WI38 (cell line): ENCODE measurements around the gene LOC128125822.

Experiments used
- H3K4me3 ChIP-seq: 2 replicates; pipeline ENCODE4 v1.5.1; 2011; ENCODE audit warnings: low read depth, mild to moderate bottlenecking, control low read depth, low read length
- TF ChIP-seq, protein P1 (sequence below): IDR thresholded peaks from 2 replicates; pipeline ENCODE4 v1.5.1; 2012; ENCODE audit warnings: low read depth, mild to moderate bottlenecking, control low read depth, low read length

Gene LOC128125822

DNA sequence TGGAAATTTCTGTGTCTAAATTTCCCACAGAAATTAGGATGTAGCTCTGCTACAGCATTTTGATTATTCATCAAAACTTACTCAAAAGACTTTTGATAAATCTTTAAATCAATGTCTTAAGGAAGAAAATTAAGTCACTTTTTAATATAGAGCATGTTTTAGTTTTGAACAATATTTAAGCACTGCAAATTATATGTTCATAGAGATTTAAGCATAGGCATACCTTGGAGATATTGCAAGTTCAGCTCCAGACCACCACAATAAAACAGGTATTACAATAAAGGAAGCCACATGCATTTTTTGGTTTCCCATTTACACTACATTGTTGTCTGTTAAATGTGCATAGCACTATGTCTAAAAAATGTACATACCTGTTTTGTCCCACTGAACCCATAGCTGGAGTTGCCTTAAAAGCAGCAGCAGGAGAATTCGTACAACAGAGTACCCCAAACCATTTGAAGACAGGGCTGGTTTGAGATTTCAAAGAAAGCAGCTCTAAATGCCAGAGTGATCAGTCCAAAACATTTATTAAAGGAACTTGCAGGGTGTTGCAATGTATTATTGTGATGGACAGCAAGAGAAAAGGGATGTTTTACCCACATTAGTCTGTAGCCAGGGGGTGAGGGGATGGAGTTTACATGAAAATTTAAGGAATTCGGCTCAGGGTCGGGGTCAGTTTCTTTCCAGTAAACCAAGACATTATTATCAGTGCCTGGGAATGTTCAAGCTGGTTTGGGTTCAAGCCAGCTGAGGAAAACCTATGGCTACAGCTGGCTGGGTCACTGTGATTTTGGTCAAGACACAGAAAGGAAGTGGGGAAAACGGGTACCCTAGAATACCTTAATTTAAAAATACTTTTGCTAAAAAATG is 6.3 kb upstream of the LOC128125822 start:
- TF ChIP-seq, protein P1, sequence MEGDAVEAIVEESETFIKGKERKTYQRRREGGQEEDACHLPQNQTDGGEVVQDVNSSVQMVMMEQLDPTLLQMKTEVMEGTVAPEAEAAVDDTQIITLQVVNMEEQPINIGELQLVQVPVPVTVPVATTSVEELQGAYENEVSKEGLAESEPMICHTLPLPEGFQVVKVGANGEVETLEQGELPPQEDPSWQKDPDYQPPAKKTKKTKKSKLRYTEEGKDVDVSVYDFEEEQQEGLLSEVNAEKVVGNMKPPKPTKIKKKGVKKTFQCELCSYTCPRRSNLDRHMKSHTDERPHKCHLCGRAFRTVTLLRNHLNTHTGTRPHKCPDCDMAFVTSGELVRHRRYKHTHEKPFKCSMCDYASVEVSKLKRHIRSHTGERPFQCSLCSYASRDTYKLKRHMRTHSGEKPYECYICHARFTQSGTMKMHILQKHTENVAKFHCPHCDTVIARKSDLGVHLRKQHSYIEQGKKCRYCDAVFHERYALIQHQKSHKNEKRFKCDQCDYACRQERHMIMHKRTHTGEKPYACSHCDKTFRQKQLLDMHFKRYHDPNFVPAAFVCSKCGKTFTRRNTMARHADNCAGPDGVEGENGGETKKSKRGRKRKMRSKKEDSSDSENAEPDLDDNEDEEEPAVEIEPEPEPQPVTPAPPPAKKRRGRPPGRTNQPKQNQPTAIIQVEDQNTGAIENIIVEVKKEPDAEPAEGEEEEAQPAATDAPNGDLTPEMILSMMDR = no peak
- no peak overlapping the region for H3K4me3 ChIP-seq

DNA sequence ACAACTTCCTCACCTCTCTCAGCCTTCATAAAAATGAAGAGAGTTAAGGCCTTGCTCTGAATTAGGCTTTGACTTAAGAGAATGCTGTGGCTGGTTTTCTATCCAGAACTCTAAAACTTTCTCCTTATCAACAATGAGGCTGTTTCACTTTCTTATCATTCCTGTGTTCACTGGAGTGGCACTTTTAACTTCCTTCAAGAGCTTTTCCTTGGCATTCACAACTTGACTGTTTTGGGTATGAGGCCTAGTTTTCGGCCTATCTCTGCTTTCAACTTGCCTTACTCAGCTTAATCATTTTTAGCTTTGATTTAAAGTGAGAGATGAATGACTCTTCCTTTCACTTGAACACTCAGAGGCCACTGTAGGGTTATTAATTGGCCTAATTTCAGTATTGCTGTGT is 4.3 kb upstream of the LOC128125822 start:
- H3K4me3 ChIP-seq = no peak overlapping the region
- TF ChIP-seq, protein P1 = no peak

DNA sequence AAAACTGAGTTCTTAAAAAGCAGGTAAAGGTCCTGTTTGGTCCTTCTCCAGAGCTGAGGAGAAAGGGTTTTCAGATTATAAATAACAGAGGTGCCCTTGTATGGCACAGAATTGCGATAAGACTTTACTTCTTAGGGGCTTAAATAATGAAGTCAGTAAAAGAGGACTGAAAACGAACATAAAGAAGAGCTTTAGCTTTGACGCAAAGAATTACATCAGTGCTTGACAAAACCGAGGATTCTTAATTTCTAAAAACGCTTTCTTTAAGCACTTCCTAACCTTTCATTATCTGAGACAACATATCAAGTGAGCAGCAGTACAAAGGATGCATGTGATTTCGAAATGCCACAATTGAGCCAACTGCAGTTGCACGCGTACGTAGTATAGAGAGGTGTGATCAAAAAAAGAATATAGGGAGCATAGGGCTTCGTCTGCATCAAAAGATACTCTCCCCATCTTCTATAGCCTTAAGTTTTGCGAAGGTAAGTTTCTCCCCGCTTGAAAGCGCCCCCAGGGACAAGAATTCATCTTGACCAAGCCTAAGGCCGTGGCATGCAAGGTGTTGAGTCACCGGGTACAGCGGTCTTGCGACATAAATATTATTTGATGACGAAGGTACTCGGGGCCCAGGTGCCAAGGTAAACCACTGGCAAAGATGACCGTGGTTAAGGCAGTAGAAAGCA is 778 bp upstream of the LOC128125822 start:
- TF ChIP-seq, protein P1 = no peak
- H3K4me3 ChIP-seq = peak overlapping the region; percentile 83

DNA sequence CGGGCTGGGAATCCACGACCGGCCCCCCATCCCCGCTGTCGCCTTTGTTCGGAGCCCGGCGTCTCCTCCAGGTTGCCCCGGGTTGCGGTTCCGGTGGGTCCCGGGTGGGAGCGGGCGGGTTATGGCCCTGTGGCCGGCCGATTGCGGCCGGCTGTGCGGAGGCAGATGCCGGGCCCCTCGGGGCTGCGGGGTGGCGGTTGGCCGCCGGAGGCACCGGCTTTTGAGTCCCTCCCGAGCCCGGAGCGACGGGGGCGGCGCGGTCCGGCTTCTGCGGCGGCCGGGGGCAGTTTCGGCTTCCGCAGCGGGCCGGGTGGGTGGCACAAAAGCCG is 431 bp downstream of the LOC128125822 start:
- H3K4me3 ChIP-seq = peak overlapping the region; percentile 83
- TF ChIP-seq, protein P1 = no peak

DNA sequence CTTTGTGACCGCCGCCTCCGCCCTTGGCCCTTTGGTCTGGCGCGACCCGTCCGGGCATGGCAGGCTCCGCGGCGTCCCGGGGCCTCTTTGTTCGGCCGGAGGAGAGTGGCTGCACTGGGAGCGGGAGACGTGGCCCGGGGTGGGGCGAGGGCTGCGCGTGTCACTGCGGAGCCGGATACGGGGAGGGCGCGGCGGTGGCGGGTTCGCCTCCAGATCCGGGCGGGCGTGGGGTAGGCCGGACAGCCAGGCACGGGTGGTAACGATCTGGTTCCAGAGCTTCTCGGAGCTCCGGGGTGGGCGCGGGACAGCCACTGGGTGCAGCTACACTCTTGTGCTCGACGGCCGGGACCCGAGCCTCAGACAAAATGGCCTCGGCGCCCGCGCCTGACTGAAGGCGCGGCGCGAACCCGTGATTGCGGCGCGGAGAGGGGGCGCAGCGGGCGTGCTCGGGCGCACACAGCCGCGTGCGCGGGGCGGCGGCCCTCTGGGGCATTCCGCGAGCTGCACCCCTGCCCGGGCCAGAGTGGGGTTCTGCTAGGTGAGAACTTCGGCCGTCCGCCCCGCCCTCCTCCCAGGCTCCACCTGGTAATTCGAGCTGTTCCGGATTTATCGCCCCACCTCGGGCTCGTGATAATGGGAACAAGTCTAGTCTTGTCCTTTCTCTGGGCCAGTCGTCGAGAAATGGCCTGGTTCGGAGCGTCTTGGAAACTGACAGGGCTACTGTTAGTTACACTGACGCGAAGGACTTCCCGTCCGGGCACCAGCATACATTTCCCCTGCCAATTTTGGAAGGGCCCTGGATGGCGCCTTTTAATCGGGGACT is 1.0 kb downstream of the LOC128125822 start:
- TF ChIP-seq, protein P1 = no peak
- peak overlapping the region; percentile 83 for H3K4me3 ChIP-seq

DNA sequence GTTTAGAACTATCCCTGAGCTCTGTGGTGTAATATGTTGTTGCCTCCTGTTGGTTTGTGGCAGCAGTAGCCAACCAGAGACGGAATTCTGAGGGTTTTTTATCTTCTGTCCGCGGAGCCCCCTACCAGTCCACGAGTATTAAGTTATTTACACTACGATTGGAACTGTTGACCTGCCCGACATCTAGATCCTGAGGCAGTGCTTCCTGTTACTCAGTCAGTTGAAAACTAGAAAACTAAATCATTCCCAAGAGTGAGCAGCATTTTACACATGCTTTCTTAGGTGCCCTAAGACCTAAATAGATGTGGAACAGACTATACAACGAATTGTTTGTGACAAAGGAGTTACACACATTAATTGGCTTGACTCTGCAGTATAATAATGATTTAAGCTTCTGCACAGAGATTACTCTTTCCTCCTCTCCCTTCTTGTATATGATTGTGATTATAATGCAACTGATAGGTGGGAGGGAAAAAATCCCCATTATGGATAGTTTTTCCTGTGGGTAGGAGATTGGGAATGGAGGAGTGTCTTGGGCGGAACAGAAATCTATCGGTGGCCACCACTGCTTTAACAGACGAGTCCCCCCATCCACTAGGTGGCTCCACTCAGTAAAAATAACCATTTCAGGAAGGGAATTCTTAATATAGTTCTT is 1.7 kb downstream of the LOC128125822 start:
- TF ChIP-seq, protein P1 = peak; percentile 52

More for the DNA sequence above, 1.7 kb downstream of the LOC128125822 start:
- H3K4me3 ChIP-seq = peak overlapping the region; percentile 83
